HL-60 (cell line): ENCODE data around the gene ENTR1.
"Not testable (repeated sequence)": the region's sequence is repeated elsewhere in the genome, so short reads cannot be mapped to it uniquely, and the experiment has no call there.

Source experiments
- DNase-seq, 2 experiments: peaks; one replicate each; pipeline ENCODE4 v3.0.0-alpha.2; 2010 to 2020; ENCODE audit warnings: low read depth in 1 of 2, low spot score in 1 of 2
- H3K27ac ChIP-seq: fragments of 250-450 bp; sonication (Bioruptor Pico); replicated peaks from 2 replicates; pipeline ENCODE4 v1.5.1; 2020; ENCODE audit warnings: mild to moderate bottlenecking, moderate library complexity
- H3K27me3 ChIP-seq: fragments of 250-450 bp; sonication (Bioruptor Pico); 2 replicates; pipeline ENCODE4 v1.5.1; 2021; ENCODE audit warnings: mild to moderate bottlenecking, moderate library complexity; ENCODE audit not compliant: insufficient read depth, poor library complexity, severe bottlenecking
- H3K4me3 ChIP-seq: replicated peaks from 2 replicates; pipeline ENCODE4 v1.5.1; 2011; ENCODE audit warnings: mild to moderate bottlenecking, control low read depth, low read length; ENCODE audit not compliant: insufficient read depth
- CTCF ChIP-seq: IDR thresholded peaks from one replicate; pipeline ENCODE4 v1.5.1; 2011; ENCODE audit warnings: low read length, control low read depth, inconsistent platforms; ENCODE audit not compliant: insufficient read depth
- GABPA ChIP-seq: IDR thresholded peaks from 2 replicates; pipeline ENCODE4 v1.6.1; 2012; ENCODE audit warnings: low read depth
- POLR2AphosphoS5 ChIP-seq: IDR thresholded peaks from 2 replicates; pipeline ENCODE4 v1.6.1; 2012; ENCODE audit warnings: low read depth
- REST ChIP-seq: IDR thresholded peaks from 2 replicates; pipeline ENCODE4 v1.6.1; 2012; ENCODE audit warnings: low read depth; ENCODE audit not compliant: insufficient replicate concordance
- SPI1 ChIP-seq: IDR thresholded peaks from 2 replicates; pipeline ENCODE4 v1.6.1; 2012; ENCODE audit warnings: low read depth, mild to moderate bottlenecking, borderline replicate concordance

The ENTR1 gene

GRCh38 chr9:136429075-136429628, 18.7 kb upstream of the ENTR1 start:
- DNase-seq = no peak
- TF ChIP-seq POLR2AphosphoS5 = no peak
- no peak for TF ChIP-seq CTCF
- TF ChIP-seq SPI1 = no peak
- TF ChIP-seq GABPA = no peak
- no peak for TF ChIP-seq REST
- Histone ChIP-seq H3K27me3 (no peaks in the 10 kb centered on the region), H3K4me3 (no peak overlapping the region), H3K27ac (no peak overlapping the region)

- no peak overlapping the region for H3K27ac ChIP-seq
- no peak for DNase-seq
- TF ChIP-seq POLR2AphosphoS5 (no peak), REST (no peak), SPI1 (no peak), GABPA (no peak), CTCF (no peak)
- H3K27me3 ChIP-seq = no peaks in the 10 kb centered on the region
- H3K4me3 ChIP-seq = no peak overlapping the region
Measured at GRCh38 chr9:136426787-136427186, 16.4 kb upstream of the ENTR1 start.

- DNase-seq, H3K27ac ChIP-seq, H3K27me3 ChIP-seq, H3K4me3 ChIP-seq: not testable (repeated sequence)
Measured at GRCh38 chr9:136425367-136425766, 15.0 kb upstream of the ENTR1 start.

- TF ChIP-seq GABPA (no peak), REST (no peak), POLR2AphosphoS5 (no peak), SPI1 (no peak), CTCF (no peak)
- no peak overlapping the region for H3K27ac ChIP-seq
- H3K27me3 ChIP-seq = no peaks in the 10 kb centered on the region
- no peak for DNase-seq
- no peak overlapping the region for H3K4me3 ChIP-seq
Measured at GRCh38 chr9:136424750-136425362, 14.4 kb upstream of the ENTR1 start.
